Kidney (tissue), 14 donors: ENCODE results near the gene LTB4R2. TPM values are rescaled to one million over a fixed set of nuclear protein-coding genes. Genes with fewer than 3 reads are reported as not detected.
A peak's percentile ranks its signal among the peaks of the same experiment; 100 is the strongest.

Experiments used
- DNase-seq, 5 donors: peaks; one replicate each; pipeline ENCODE4 v3.0.0-alpha.2; 2013 to 2020
- FAIRE-seq: peaks from 2 replicates; lab custom pipeline; 2012; peaks lifted over from hg19 to GRCh38; lab: Jason Lieb, UNC
- H3K27ac ChIP-seq, 2 donors: one replicate each; pipeline ENCODE4 v1.7.0; 2013; ENCODE audit warnings: low read depth in 2 of 2, low read length in 2 of 2, inconsistent platforms in 1 of 2
- H3K27me3 ChIP-seq: one replicate; pipeline ENCODE4 v1.7.1; 2013; ENCODE audit warnings: low read length, inconsistent platforms; ENCODE audit not compliant: control insufficient read depth, insufficient read depth
- H3K36me3 ChIP-seq, 3 donors: one replicate each; pipeline versions ENCODE4 v1.7.0 to v1.7.1; 2013; ENCODE audit warnings: low read length in 3 of 3, control low read depth in 1 of 3, inconsistent platforms in 1 of 3; ENCODE audit not compliant: insufficient read depth in 3 of 3, control insufficient read depth in 2 of 3
- H3K4me1 ChIP-seq, 3 donors: one replicate each; pipeline versions ENCODE4 v1.7.0 to v1.7.1; 2013; ENCODE audit warnings: low read length in 3 of 3, inconsistent platforms in 1 of 3, low read depth in 1 of 3; ENCODE audit not compliant: control insufficient read depth in 2 of 3, insufficient read depth in 2 of 3
- H3K4me3 ChIP-seq, 3 donors: one replicate each; pipeline versions ENCODE4 v1.7.0 to v1.8.1; 2013; ENCODE audit warnings: low read length in 3 of 3, control low read depth in 1 of 3, inconsistent platforms in 1 of 3
- H3K9ac ChIP-seq, 3 donors: one replicate each; pipeline versions ENCODE4 v1.7.0 to v1.7.1; 2013; ENCODE audit warnings: low read length in 3 of 3, control low read depth in 1 of 3, inconsistent platforms in 1 of 3
- H3K9me3 ChIP-seq, 3 donors: one replicate each; pipeline versions ENCODE4 v1.7.0 to v1.7.1; 2013; ENCODE audit warnings: low read length in 3 of 3, control low read depth in 1 of 3, inconsistent platforms in 1 of 3; ENCODE audit not compliant: control insufficient read depth in 2 of 3, insufficient read depth in 1 of 3
- intact Hi-C: fragments of 100-400 bp; cut with DNase I; formaldehyde crosslinking; loops from one replicate; pipeline ENCODE4 v1.11.1; 2022
- polyA plus RNA-seq: library from polyadenylated mRNA; stranded (reverse); fragments of 350-450 nt; fragmentation: Illumina TruSeq; extraction: RNeasy Lipid Tissue Mini Kit (QIAGEN cat#74804); gene quantifications from one replicate; pipeline ENCODE4 v1.2.3, GENCODE V29; 2014; ENCODE audit warnings: low read depth, low replicate concordance; ENCODE audit not compliant: insufficient read depth
- total RNA-seq: library from RNA; stranded (reverse); fragmentation: NEBNext Ultra II Directional; extraction: Animal tissue kit (Norgen Biotek cat#: 25700); gene quantifications from one replicate; pipeline ENCODE4 v1.2.1, GENCODE V29; 2021
- TF ChIP-seq, protein P1 (sequence below): IDR thresholded peaks from 3 replicates; pipeline ENCODE4 v1.5.1; 2012; ENCODE audit warnings: mild to moderate bottlenecking, moderate library complexity, borderline replicate concordance; ENCODE audit not compliant: insufficient read depth; ENCODE audit errors: extremely low read depth
- donor health status: control.
- donor health status: control.
- donor health status: control.
- donor health status: control.
- donor health status: control.
- donor health status: DM: yes; HTN: yes; CAD: no.
- donor health status: Normal renal cell carcinoma (clear cell type).

Gene LTB4R2
- total and polyA plus RNA-seq, 2 donors from 2014 or later: 0.67 to 9.2 TPM

- no peak for FAIRE-seq
- Histone ChIP-seq H3K4me3 (no peak overlapping the region), H3K4me1 (peaks cover 0 to 14% (median 8%) of the 10 kb centered on the region in 3 donors), H3K27me3 (peaks cover 12% of the 10 kb centered on the region), H3K36me3 (no peaks in the 10 kb centered on the region), H3K9me3 (no peaks in the 10 kb centered on the region), H3K9ac (no peak overlapping the region), H3K27ac (no peak overlapping the region)
- TF ChIP-seq, protein P1, sequence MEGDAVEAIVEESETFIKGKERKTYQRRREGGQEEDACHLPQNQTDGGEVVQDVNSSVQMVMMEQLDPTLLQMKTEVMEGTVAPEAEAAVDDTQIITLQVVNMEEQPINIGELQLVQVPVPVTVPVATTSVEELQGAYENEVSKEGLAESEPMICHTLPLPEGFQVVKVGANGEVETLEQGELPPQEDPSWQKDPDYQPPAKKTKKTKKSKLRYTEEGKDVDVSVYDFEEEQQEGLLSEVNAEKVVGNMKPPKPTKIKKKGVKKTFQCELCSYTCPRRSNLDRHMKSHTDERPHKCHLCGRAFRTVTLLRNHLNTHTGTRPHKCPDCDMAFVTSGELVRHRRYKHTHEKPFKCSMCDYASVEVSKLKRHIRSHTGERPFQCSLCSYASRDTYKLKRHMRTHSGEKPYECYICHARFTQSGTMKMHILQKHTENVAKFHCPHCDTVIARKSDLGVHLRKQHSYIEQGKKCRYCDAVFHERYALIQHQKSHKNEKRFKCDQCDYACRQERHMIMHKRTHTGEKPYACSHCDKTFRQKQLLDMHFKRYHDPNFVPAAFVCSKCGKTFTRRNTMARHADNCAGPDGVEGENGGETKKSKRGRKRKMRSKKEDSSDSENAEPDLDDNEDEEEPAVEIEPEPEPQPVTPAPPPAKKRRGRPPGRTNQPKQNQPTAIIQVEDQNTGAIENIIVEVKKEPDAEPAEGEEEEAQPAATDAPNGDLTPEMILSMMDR: no peak
- no peak for DNase-seq
- intact Hi-C loops: loop anchor here (5.0 kb wide), 1 partner anchor 100 kb away; no protein-coding TSS in a partner anchor
These were observed 27.3 kb downstream of the LTB4R2 start for GRCh38 chr14:24337144-24337823.

DNA sequence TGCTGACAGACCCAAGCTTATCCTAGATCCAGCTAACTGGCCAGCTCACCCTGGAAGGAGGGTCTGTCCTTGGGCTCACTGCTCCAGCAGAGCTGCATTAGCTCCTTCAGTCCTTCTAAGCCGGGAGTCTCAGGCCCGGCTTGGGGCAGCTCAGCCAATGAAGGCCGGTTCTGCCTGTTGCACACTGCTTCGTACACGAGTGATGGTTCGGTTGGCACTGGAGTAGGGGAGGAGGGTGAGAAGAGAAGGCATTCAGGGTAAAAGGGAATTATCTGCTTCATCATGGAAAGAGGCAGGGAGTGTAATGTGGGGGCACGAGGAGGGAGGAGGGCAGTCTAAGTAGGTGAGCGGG is 27.9 kb downstream of the LTB4R2 start:
- Histone ChIP-seq H3K36me3 (no peaks in the 10 kb centered on the region), H3K4me3 (no peak overlapping the region), H3K4me1 (peaks cover 0 to 10% (median 5%) of the 10 kb centered on the region in 3 donors), H3K27me3 (peaks cover 10% of the 10 kb centered on the region), H3K27ac (no peak overlapping the region), H3K9me3 (no peaks in the 10 kb centered on the region), H3K9ac (no peak overlapping the region)
- FAIRE-seq (no peak), DNase-seq (peak in 1 of 5 donors; percentile 38)
- intact Hi-C loops: loop anchor here (5.0 kb wide), 1 partner anchor 100 kb away; no protein-coding TSS in a partner anchor
- TF ChIP-seq, protein P1: no peak

DNA sequence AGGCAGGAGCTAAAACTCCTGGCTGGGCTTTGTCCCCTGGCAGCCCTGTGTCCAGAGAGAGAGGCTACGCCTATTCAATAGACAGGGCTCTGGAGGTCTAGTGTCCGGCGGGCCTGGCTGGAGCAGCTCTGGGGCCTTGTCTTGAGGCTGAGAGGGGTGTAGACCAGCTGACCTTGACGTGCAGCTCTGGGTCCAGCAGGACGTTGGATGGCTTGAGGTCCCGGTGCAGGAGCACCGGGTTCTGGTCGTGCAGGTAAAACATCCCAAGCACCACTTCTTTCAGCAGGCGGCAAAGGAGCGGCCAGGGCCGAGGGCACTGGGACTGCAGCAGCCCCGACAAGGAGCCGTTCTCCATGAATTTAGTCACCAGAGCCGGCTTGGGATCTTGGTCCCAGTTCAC is 28.9 kb downstream of the LTB4R2 start:
- TF ChIP-seq, protein P1: no peak
- peak overlapping the region in 1 of 3 donors; percentile 34 for H3K9ac ChIP-seq

More for the DNA sequence above, 28.9 kb downstream of the LTB4R2 start:
- Histone ChIP-seq H3K4me3 (peak overlapping the region in 2 of 3 donors; percentile 32 to 68), H3K27me3 (peaks cover 4% of the 10 kb centered on the region), H3K27ac (no peak overlapping the region), H3K4me1 (peaks cover 0 to 9% (median 3%) of the 10 kb centered on the region in 3 donors), H3K9me3 (no peaks in the 10 kb centered on the region), H3K36me3 (no peaks in the 10 kb centered on the region)
- no peak for FAIRE-seq
- intact Hi-C loops: loop anchor here (5.0 kb wide), 1 partner anchor 98 kb away; no protein-coding TSS in a partner anchor
- no peak for DNase-seq
